ENCODE measurements around the gene SORCS2.
"Not testable (repeated sequence)": the region's sequence is repeated elsewhere in the genome, so short reads cannot be mapped to it uniquely, and the experiment has no call there.

Gene SORCS2

GRCh38 chr4:7436256-7436655, 243.9 kb downstream of the SORCS2 start:
- Histone ChIP-seq H3K4me1 (ENCODE audit: insufficient read depth, low read length) (no peaks in the 10 kb centered on the region), H3K4me3 (ENCODE audit: low read length) (no peak overlapping the region)

DNA sequence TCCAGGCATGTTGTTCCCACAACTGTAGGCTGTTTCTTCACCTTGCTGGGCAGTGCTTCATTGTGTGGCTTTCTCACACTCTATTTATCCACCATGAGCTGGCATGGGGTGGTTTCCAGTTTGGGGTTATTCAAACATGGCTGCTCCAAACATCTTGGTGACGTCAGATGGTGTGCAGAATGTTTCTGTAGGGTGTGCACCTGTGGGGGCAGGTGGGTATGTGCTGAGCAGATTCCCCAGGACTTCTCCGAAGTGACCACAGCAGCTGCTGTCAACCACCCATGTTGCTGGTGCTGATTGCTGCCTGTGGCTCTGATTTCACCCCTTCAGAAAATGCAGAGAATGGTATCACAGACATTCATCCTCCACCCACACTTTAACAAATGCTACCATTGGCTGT, 247.4 kb downstream of the SORCS2 start:
- Histone ChIP-seq H2AFZ (ENCODE audit: low read depth, low read length) (no peak overlapping the region), H3K4me3 (ENCODE audit: low read length) (no peak overlapping the region), H3K4me1 (ENCODE audit: insufficient read depth, low read length) (no peaks in the 10 kb centered on the region), H3K9me3 (ENCODE audit: low read length) (no peaks in the 10 kb centered on the region), H3K27me3 (ENCODE audit: insufficient read depth, low read length) (no peaks in the 10 kb centered on the region), H3K36me3 (ENCODE audit: insufficient read depth, low read length) (no peaks in the 10 kb centered on the region)

More at GRCh38 chr4:7436256-7436655, 243.9 kb downstream of the SORCS2 start:
- no peak overlapping the region for H2AFZ ChIP-seq (ENCODE audit: low read depth, low read length)
- H3K36me3 ChIP-seq (ENCODE audit: insufficient read depth, low read length): no peaks in the 10 kb centered on the region
- H3K9me3 ChIP-seq (ENCODE audit: low read length): no peaks in the 10 kb centered on the region
- H3K27me3 ChIP-seq (ENCODE audit: insufficient read depth, low read length): no peaks in the 10 kb centered on the region

DNA sequence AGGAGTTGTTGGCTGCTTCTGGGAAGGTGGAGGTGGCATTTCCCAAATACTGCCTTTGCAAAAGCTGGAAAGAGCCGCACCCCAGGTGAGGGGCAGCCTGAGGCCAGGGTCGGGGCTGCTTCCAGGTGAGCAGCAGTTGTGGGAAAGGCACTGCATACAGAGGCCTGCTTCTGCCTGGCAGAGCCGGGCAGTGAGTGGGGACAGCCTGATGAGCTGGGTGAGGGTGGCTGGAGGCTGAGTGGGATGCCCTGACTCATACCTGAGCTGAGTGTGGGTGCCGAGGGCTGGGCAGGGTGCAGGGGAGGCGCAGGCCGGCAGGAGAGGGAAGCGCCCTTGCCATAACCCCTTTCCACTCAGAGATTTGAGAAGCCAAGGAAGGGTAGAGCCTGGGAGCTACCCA, 248.9 kb downstream of the SORCS2 start:
- no peak overlapping the region for H3K4me3 ChIP-seq (ENCODE audit: low read length)
- no peaks in the 10 kb centered on the region for H3K27me3 ChIP-seq (ENCODE audit: insufficient read depth, low read length)
- no peaks in the 10 kb centered on the region for H3K36me3 ChIP-seq (ENCODE audit: insufficient read depth, low read length)
- no peaks in the 10 kb centered on the region for H3K4me1 ChIP-seq (ENCODE audit: insufficient read depth, low read length)
- H3K9me3 ChIP-seq (ENCODE audit: low read length): no peaks in the 10 kb centered on the region
- H2AFZ ChIP-seq (ENCODE audit: low read depth, low read length): no peak overlapping the region

GRCh38 chr4:7442574-7443162, 250.3 kb downstream of the SORCS2 start:
- Histone ChIP-seq H3K27me3 (ENCODE audit: insufficient read depth, low read length) (no peaks in the 10 kb centered on the region), H3K9me3 (ENCODE audit: low read length) (no peaks in the 10 kb centered on the region), H3K36me3 (ENCODE audit: insufficient read depth, low read length) (no peaks in the 10 kb centered on the region), H3K4me1 (ENCODE audit: insufficient read depth, low read length) (no peaks in the 10 kb centered on the region), H3K4me3 (ENCODE audit: low read length) (no peak overlapping the region), H2AFZ (ENCODE audit: low read depth, low read length) (no peak overlapping the region)

DNA sequence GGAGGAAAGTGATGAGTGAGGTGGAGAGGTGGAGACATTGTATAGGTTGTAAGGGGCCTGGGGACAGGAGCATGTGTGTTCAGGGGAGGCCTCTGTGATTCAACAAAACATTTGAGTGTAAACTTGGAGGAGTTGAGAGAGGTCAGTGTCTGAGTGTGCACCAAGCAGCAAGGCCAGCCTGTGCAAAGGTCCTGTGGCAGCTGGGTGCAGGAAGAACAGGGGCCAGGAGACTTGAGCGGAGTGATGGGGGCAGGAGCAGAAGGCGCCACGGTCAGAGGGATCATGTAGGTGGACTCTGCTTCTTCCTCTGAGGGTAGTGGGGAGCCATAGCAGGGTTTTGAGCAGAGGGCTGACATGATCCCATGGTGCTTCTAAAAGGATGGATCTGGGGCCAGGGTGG, 252.0 kb downstream of the SORCS2 start:
- no peak overlapping the region for H3K4me3 ChIP-seq (ENCODE audit: low read length)
- H3K36me3 ChIP-seq (ENCODE audit: insufficient read depth, low read length): no peaks in the 10 kb centered on the region
- H3K27me3 ChIP-seq (ENCODE audit: insufficient read depth, low read length): no peaks in the 10 kb centered on the region
- no peaks in the 10 kb centered on the region for H3K9me3 ChIP-seq (ENCODE audit: low read length)
- no peak overlapping the region for H2AFZ ChIP-seq (ENCODE audit: low read depth, low read length)
- no peaks in the 10 kb centered on the region for H3K4me1 ChIP-seq (ENCODE audit: insufficient read depth, low read length)

- Histone ChIP-seq H3K9me3 (ENCODE audit: low read length) (no peaks in the 10 kb centered on the region), H3K36me3 (ENCODE audit: insufficient read depth, low read length) (no peaks in the 10 kb centered on the region), H3K27me3 (ENCODE audit: insufficient read depth, low read length) (no peaks in the 10 kb centered on the region), H3K4me3 (ENCODE audit: low read length) (no peak overlapping the region), H3K4me1 (ENCODE audit: insufficient read depth, low read length) (no peaks in the 10 kb centered on the region), H2AFZ (ENCODE audit: low read depth, low read length) (no peak overlapping the region)
Measured at GRCh38 chr4:7444731-7445130, 252.4 kb downstream of the SORCS2 start.

GRCh38 chr4:7447236-7447635, 254.9 kb downstream of the SORCS2 start:
- H3K9me3 ChIP-seq (ENCODE audit: low read length): no peaks in the 10 kb centered on the region
- H3K27me3 ChIP-seq (ENCODE audit: insufficient read depth, low read length): no peaks in the 10 kb centered on the region
- no peaks in the 10 kb centered on the region for H3K36me3 ChIP-seq (ENCODE audit: insufficient read depth, low read length)
- no peak overlapping the region for H2AFZ ChIP-seq (ENCODE audit: low read depth, low read length)
- H3K4me3 ChIP-seq (ENCODE audit: low read length): no peak overlapping the region
- no peaks in the 10 kb centered on the region for H3K4me1 ChIP-seq (ENCODE audit: insufficient read depth, low read length)

GRCh38 chr4:7448036-7448435, 255.7 kb downstream of the SORCS2 start:
- Histone ChIP-seq H3K36me3 (ENCODE audit: insufficient read depth, low read length) (no peaks in the 10 kb centered on the region), H3K9me3 (ENCODE audit: low read length) (no peaks in the 10 kb centered on the region), H3K4me1 (ENCODE audit: insufficient read depth, low read length) (no peaks in the 10 kb centered on the region), H3K27me3 (ENCODE audit: insufficient read depth, low read length) (no peaks in the 10 kb centered on the region), H3K4me3 (ENCODE audit: low read length) (no peak overlapping the region), H2AFZ (ENCODE audit: low read depth, low read length) (no peak overlapping the region)

DNA sequence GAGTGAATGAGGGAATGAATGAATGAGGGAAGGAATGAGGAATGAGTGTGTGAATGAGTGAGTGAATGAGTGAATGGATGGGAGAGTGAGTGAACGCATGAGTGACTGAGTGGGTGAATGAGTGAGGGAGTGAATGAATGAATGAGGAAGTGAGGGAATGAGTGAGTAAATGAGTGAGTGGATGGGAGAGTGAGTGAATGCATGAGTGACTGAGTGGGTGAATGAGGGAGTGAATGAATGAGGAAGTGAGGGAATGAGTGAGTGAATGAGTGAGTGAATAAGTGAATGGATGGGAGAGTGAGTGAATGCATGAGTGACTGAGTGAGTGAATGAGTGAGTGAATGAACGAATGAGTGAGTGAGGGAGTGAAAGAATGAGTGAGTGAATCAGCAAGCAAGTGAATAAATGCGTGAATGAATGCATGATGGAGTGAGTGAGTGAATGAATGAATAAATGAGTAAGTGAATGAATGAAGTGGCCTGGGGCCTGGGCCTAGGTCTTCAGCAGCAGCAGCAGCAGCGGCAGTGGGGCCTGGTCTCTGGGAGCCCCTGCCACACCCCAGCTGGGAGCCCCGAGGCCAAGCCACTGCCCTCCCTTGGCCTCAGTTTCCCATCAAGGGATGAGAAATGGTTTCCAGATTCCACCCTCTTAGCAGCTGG, 258.6 kb downstream of the SORCS2 start:
- no peaks in the 10 kb centered on the region for H3K9me3 ChIP-seq (ENCODE audit: low read length)
- H2AFZ ChIP-seq (ENCODE audit: low read depth, low read length): no peak overlapping the region
- no peaks in the 10 kb centered on the region for H3K36me3 ChIP-seq (ENCODE audit: insufficient read depth, low read length)
- no peak overlapping the region for H3K4me3 ChIP-seq (ENCODE audit: low read length)
- H3K27me3 ChIP-seq (ENCODE audit: insufficient read depth, low read length): no peaks in the 10 kb centered on the region
- H3K4me1 ChIP-seq (ENCODE audit: insufficient read depth, low read length): no peaks in the 10 kb centered on the region

DNA sequence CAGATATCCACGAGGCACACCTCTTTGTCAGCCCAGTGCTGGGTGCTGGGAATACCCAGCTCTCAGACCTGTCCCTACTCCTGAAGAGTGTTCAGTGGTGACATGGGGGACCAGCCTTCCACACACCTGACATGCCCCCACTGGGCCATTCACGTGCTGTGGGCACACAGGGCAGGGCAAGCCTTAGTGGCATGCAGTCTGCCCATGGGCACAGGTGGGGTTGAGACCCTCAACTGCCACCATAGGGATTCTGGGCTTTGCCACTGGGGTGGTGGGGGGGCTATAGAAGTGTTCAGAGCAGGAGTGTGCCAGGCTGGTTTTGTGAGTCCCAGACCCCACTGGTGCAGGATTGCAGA, 259.1 kb downstream of the SORCS2 start:
- H3K36me3 ChIP-seq (ENCODE audit: insufficient read depth, low read length): no peaks in the 10 kb centered on the region
- no peak overlapping the region for H2AFZ ChIP-seq (ENCODE audit: low read depth, low read length)
- H3K9me3 ChIP-seq (ENCODE audit: low read length): no peaks in the 10 kb centered on the region
- no peaks in the 10 kb centered on the region for H3K4me1 ChIP-seq (ENCODE audit: insufficient read depth, low read length)
- no peak overlapping the region for H3K4me3 ChIP-seq (ENCODE audit: low read length)
- H3K27me3 ChIP-seq (ENCODE audit: insufficient read depth, low read length): no peaks in the 10 kb centered on the region

GRCh38 chr4:7451800-7452199, 259.5 kb downstream of the SORCS2 start:
- Histone ChIP-seq H3K4me1 (ENCODE audit: insufficient read depth, low read length) (no peaks in the 10 kb centered on the region), H3K36me3 (ENCODE audit: insufficient read depth, low read length) (no peaks in the 10 kb centered on the region), H3K27me3 (ENCODE audit: insufficient read depth, low read length) (no peaks in the 10 kb centered on the region), H2AFZ (ENCODE audit: low read depth, low read length) (no peak overlapping the region), H3K9me3 (ENCODE audit: low read length) (no peaks in the 10 kb centered on the region), H3K4me3 (ENCODE audit: low read length) (no peak overlapping the region)

- not testable (repeated sequence) for H3K36me3 ChIP-seq (ENCODE audit: insufficient read depth, low read length)
Measured at GRCh38 chr4:7452802-7453201, 260.5 kb downstream of the SORCS2 start.

DNA sequence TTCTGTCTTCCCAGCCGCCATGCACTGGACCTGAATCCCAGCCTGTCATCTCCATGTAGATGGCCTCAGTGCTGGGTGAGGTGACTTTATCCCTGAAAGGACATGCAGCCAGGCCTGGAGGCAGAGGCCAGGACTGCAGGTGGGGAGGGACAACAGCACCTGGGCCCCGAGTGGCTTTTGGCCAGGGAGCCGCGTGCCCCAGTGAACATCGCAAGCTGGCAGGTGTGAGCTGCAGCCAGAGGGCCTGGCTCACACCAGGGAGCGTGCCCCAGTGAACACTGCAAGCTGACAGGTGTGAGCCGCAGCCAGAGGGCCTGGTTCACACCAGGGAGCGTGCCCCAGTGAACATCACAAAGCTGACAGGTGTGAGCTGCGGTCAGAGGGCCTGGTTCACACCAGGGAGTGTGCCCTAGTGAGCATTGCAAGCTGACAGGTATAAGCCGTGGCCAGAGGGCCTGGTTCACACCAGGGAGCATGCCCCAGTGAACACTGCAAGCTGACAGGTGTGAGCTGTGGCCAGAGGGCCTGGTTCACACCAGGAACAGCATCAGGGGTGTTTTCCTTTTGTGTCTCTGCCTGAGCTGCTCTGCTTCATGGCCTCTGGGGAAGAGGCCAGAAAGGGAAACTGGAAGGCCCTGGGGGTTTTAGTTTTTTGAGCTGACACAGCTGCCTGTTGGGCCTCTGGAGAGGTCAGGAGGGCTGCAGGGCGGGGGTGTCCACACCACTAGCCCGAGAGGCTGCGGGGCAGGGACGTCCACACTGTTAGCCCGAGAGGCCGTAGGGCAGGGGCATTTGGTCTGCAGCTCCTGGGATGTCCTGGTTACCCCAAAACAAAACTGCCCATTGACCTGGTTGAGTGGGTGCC, 265.1 kb downstream of the SORCS2 start:
- Histone ChIP-seq H3K9me3 (ENCODE audit: low read length) (no peaks in the 10 kb centered on the region), H3K36me3 (ENCODE audit: insufficient read depth, low read length) (no peaks in the 10 kb centered on the region), H3K4me1 (ENCODE audit: insufficient read depth, low read length) (no peaks in the 10 kb centered on the region), H2AFZ (ENCODE audit: low read depth, low read length) (no peak overlapping the region), H3K4me3 (ENCODE audit: low read length) (no peak overlapping the region), H3K27me3 (ENCODE audit: insufficient read depth, low read length) (no peaks in the 10 kb centered on the region)

More at GRCh38 chr4:7452802-7453201, 260.5 kb downstream of the SORCS2 start:
- not testable (repeated sequence) for H3K4me1 ChIP-seq (ENCODE audit: insufficient read depth, low read length); H3K9me3 ChIP-seq (ENCODE audit: low read length); H3K27me3 ChIP-seq (ENCODE audit: insufficient read depth, low read length); H2AFZ ChIP-seq (ENCODE audit: low read depth, low read length); H3K4me3 ChIP-seq (ENCODE audit: low read length)
